HEK293 (cell line): Measurements from ENCODE around the gene ZDHHC14.

Experiments used
- ZBTB21 ChIP-seq: fragments of 450-650 bp; formaldehyde crosslinking; IDR thresholded peaks from 2 replicates; pipeline ENCODE4 v1.5.1; 2017; ENCODE audit warnings: missing biosample characterization, missing genetic modification characterization
- TF ChIP-seq, protein P1 (sequence below): fragments of 450-650 bp; formaldehyde crosslinking; IDR thresholded peaks from 2 replicates; pipeline ENCODE4 v1.5.1; 2016; ENCODE audit warnings: missing biosample characterization, missing genetic modification characterization

- TF ChIP-seq ZBTB21 (tag by site-specific recombination), result no peak
- TF ChIP-seq, protein P1, sequence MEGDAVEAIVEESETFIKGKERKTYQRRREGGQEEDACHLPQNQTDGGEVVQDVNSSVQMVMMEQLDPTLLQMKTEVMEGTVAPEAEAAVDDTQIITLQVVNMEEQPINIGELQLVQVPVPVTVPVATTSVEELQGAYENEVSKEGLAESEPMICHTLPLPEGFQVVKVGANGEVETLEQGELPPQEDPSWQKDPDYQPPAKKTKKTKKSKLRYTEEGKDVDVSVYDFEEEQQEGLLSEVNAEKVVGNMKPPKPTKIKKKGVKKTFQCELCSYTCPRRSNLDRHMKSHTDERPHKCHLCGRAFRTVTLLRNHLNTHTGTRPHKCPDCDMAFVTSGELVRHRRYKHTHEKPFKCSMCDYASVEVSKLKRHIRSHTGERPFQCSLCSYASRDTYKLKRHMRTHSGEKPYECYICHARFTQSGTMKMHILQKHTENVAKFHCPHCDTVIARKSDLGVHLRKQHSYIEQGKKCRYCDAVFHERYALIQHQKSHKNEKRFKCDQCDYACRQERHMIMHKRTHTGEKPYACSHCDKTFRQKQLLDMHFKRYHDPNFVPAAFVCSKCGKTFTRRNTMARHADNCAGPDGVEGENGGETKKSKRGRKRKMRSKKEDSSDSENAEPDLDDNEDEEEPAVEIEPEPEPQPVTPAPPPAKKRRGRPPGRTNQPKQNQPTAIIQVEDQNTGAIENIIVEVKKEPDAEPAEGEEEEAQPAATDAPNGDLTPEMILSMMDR (tag by site-specific recombination), result no peak
Measured at GRCh38 chr6:157668713-157669112, 287.7 kb downstream of the ZDHHC14 start.
